Daoy (cell line): Measurements from ENCODE around the gene LNX1. TPM values are rescaled to one million over a fixed set of nuclear protein-coding genes. Genes with fewer than 3 reads are reported as not detected.
A peak's percentile ranks its signal among the peaks of the same experiment; 100 is the strongest.

ENCODE experiments used
- DNase-seq: peaks from one replicate; pipeline ENCODE4 v3.0.0-alpha.2; 2015; ENCODE audit warnings: low read depth
- total RNA-seq: library from RNA; depleted of rRNA; stranded (reverse); fragments of >200 nt; shearing (Covaris generic); gene quantifications from 2 replicates; pipeline ENCODE4 v1.2.3, GENCODE V29; 2014

Gene LNX1
- total RNA-seq, 1 experiment from 2014 or later = 10.2 TPM

GRCh38 chr4:53599632-53600031 lies 8.3 kb upstream of the LNX1 start:
- DNase-seq = no peak

DNA sequence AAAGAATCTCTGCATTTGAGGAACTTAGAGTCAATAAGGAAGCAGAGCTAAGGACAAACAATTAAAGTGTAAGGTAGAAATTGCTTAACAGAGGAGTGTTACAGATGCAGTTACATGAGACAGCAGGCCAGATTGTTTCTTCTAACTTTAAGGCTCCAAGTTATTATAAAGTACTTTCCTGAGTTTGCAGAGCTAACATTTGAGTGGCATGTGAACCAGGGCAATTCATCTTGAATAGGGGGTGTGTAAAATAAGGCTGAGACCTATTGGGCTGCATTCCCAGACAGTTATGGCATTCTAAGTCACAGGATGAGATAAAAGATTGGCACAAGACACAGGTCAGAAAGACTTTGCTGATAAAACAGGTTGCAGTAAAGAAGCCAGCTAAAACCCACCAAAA lies 7.6 kb upstream of the LNX1 start:
- peak; percentile 9 for DNase-seq

DNA sequence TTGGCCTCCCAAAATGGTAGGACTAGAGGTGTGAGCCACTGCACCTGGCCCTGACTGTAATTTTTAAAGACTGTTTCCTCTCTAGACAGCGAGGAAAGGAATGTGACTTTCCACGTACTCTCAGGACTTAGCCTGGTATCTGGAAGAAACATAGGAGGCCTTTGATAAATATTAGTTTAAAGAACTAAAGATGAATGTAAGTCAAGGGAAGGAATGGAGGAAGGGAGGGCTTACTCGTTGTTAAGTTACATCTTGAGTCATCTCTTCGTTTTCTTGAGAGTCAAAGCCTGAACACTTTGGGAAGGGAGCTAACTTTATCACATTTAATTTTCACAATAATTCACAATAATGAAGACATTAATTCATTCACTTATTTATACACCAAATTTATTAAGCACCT lies 7.2 kb upstream of the LNX1 start:
- no peak for DNase-seq

DNA sequence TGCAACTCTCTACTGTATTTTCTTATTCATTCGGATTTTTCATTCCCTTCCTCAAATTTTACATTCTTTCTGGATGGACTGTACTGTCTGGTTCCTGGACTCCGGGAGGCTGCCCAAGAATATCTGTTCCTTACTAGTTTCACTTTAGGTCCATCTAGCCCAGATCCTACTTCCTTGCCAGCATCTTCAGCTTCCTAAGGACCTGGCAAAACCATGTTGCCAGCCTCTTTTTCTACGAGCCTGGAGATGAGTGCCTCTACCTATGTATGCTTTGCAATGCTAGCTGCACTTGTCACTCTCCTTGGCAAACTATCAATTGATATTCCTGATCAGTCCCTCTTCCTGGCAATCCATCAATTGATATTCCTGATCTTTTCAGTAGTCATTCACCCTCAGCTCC lies 5.6 kb upstream of the LNX1 start:
- DNase-seq = no peak

DNA sequence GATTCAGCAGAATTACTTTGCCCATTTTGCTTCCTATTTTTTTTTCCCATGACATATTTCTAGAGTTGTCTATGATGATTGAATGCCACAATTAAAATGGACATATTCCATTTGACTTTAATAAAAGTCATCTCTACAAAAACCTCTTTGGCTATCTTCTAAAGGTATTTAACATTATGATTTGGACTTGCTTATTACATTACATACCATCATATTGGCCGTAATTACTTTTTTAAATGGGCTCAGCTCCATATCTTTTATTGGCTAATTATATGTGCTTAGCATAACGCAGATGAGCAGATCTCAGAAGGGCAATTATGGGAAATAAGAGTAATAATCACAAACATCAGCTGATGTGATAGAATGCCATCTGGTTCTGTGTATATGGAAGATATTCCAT lies 4.5 kb upstream of the LNX1 start:
- no peak for DNase-seq

- no peak for DNase-seq
Measured at GRCh38 chr4:53595204-53595603, 3.9 kb upstream of the LNX1 start.

GRCh38 chr4:53593765-53594164 lies 2.5 kb upstream of the LNX1 start:
- no peak for DNase-seq

- DNase-seq = peak; percentile 63
Measured at GRCh38 chr4:53592686-53593501, 1.6 kb upstream of the LNX1 start.

GRCh38 chr4:53592122-53592521 lies 836 bp upstream of the LNX1 start:
- DNase-seq = no peak

DNA sequence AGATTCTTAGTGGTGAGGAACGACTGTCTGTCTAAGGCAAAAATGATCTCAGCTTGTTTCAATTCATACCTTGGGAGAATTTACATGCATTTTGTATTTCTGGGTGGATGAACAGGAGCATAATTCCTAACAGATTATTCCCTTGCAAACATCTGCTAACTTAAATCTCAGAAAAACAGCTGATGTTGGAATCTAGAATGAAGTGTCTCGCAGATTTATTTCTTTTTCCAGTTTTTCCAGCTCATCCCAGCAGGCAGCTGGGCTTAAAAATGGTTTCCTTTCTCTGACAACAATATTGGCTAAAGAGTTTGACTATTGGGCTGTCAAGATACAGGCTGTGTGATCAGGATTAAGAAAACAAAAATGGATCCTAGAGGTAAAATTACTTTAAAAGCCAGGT lies 1.1 kb downstream of the LNX1 start:
- DNase-seq = no peak

DNA sequence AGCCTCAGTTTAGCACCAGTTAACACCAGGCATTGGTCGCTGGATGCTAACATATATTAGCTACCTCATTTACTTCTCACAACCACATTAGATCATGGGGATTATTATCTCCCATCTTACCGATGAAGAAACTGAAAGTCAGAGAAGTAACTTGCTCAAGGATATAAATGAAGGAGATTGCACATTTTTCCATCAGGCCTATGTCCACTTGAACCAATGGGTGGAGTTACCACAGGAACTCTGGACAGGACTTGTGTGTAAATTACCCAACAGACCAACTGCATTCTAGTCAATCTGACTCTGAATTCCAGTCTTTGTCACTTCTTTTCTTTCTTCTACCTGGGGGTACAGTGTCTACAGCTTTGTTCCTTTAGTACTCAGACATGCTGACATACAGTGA lies 1.8 kb downstream of the LNX1 start:
- DNase-seq = no peak

GRCh38 chr4:53587135-53587534 lies 4.2 kb downstream of the LNX1 start:
- DNase-seq = no peak

DNA sequence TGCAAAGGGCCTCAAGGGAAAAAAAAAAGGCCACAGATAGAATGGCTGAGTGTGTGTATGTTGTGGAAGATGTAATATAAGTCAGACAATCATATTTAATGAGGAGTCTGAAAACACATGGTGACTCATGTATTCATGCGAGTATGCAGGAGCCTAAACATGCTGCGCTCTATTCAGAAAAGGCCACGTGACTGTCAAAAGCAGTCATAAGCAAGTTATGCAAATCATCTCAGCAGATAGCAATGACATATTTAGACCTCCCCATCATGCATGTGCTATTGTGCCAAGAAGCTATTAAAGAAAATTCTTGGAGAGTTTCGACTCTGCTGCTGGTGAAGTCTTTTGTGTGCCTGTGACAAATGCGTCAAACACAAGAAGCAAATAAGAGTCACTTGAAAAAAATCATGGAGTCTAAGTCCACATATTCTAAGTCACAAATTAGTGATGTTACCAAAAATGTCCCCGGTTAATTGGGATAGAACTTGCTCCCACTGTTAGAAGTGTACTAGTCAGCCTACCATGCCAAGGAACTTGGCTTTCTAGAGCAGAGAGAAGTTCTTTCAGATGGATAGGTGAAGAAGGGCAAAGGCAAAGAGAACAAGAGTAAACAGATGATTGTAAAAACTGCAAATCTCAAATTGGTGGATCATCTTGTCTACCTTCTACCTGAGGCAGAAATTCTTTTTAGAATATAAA lies 5.0 kb downstream of the LNX1 start:
- DNase-seq = peak; percentile 53

DNA sequence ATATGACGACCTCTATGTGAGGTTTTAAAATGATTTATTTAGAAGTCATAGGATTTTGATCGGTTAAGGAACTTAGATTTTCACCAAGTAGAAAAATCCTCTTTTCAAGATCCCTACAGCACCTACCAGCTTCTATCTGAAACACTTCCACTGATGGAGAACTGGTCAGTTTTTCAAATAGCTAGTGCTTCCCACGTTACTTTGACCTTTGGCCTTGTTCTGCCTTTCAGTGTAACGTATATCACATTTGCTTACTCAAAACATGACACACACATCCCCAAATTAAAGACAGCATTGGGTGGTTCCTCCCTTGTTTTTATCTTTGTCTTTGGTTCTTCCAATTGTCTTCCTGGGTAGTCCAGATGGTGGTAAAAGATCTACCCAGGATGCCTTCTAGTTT lies 6.6 kb downstream of the LNX1 start:
- DNase-seq = no peak

- DNase-seq = no peak
Measured at GRCh38 chr4:53583513-53583912, 7.8 kb downstream of the LNX1 start.

GRCh38 chr4:53582194-53582593 lies 9.1 kb downstream of the LNX1 start:
- DNase-seq = no peak

DNA sequence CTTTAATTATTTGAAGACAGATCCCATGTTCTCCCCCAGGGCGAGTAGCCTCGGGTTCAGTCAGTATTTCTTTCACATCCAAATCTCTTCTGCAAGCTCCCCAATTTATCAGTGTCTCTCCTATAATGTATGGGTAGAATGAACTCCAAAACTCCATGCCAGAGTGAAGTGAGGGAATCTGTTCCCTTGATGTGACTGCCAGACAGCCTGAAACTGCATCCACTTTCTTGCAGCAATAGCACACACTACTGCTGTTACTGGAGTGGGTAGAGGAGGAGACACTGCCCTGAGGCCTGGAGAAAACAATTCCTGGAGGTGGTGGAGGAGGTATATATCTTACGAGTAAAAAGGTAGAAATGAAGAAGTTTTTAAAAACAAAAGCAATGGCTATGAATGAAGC lies 11.0 kb downstream of the LNX1 start:
- DNase-seq = no peak

DNA sequence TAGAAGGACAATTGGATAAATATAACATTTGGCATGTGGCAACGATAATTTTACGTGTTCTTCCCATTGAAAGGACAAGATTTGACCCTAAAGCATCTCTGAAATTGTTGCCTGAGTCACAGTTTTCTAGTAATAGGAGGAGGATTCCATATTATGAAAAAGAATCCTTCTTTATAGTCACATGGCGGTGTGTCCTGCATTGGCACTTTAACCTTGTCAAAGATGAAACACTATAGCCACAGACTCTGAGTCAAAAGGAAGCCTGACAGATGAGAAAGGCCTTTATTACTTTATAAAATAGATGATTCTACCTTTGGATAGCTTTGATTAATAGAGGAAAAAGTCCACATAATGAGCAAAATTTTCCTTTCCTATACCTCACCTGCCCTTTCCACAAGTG lies 11.5 kb downstream of the LNX1 start:
- no peak for DNase-seq

DNA sequence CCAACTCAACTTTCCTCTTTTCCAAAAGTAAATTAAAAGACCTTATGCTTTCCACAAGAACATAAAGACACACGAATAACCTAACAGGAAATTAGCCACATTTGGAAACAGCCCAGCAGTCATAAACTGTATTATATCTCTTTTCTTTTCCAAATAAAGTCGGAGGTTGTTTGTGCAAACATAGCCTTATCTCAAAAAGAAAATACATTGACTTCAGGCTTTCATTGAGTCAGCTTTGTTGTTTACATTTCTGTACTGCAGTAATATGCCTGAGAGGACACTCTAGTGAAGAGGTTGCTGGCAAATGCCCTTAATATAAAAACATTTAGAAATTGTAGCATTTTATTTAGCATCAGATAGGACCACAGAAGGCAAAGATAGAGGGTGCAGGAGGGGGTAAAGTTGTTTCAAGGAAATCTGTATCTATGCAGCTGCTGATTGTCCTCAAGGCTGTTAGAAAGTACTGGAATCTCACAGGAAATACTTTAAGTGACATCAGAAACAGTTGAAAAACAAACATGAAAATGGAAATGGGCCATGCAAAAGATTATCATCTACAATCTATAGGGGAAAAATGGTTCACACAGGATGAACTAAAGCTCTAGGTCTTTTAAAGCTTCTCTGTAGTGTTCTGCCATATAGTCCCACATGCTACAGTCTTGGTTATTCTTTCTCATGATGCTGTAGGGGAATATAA lies 14.5 kb downstream of the LNX1 start:
- no peak for DNase-seq

- DNase-seq = no peak
Measured at GRCh38 chr4:53576071-53576617, 15.1 kb downstream of the LNX1 start.

GRCh38 chr4:53575552-53575951 lies 15.7 kb downstream of the LNX1 start:
- no peak for DNase-seq

DNA sequence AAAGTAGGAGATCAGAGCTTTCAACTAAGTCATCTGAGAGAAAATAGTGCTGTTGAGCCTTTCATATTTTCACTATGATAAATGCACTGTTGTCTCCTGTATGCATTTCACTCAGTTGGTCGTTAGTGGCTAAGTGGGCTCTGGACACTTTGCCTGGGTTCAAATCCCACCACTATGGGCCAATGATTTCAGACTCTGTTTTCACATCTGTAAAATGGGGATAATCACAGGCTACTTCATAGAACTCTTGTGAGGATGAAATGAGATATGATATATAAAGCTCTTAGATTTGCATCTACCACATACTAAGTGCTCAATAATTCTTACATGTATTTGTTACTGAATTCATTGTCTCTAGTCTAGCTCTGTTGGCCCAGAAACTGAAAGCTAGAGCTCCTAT lies 16.8 kb downstream of the LNX1 start:
- DNase-seq = no peak

DNA sequence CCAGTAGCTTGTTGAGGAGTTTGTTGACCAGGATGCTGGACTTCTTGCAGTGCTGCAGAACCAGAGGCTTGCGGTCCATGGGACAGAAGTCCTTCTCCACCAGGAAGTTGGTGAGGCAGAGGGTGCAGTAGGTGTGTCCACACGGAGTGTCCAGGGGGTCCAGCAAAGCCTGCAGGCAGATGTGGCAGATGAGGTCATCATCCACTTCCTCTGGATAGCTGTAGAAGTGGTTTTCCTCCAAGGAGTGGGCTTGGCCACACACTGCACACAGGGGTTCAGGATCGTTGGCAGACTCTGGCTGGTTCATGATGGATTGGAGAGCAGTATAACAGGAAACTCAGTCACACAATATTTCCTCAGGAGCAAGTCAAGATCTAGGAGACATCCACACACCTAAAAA lies 17.6 kb downstream of the LNX1 start:
- DNase-seq = peak; percentile 67
